Neural progenitor cell (in vitro differentiated cells): ENCODE results near the gene FHOD1.

ENCODE experiments used
- EZH2 ChIP-seq: fragments of 200-600 bp; sonication (generic); IDR thresholded peaks from 2 replicates; pipeline ENCODE4 v1.6.1; 2017; ENCODE audit warnings: antibody characterized with exemption, mild to moderate bottlenecking, moderate library complexity
- EZH2phosphoT487 ChIP-seq: fragments of 200-600 bp; sonication (generic); IDR thresholded peaks from 2 replicates; pipeline ENCODE4 v1.6.1; 2017; ENCODE audit warnings: antibody characterized with exemption
- TF ChIP-seq, protein P1 (sequence below): fragments of 200-600 bp; sonication (generic); IDR thresholded peaks from 2 replicates; pipeline ENCODE4 v1.5.1; 2017; ENCODE audit warnings: antibody characterized with exemption, mild to moderate bottlenecking

DNA sequence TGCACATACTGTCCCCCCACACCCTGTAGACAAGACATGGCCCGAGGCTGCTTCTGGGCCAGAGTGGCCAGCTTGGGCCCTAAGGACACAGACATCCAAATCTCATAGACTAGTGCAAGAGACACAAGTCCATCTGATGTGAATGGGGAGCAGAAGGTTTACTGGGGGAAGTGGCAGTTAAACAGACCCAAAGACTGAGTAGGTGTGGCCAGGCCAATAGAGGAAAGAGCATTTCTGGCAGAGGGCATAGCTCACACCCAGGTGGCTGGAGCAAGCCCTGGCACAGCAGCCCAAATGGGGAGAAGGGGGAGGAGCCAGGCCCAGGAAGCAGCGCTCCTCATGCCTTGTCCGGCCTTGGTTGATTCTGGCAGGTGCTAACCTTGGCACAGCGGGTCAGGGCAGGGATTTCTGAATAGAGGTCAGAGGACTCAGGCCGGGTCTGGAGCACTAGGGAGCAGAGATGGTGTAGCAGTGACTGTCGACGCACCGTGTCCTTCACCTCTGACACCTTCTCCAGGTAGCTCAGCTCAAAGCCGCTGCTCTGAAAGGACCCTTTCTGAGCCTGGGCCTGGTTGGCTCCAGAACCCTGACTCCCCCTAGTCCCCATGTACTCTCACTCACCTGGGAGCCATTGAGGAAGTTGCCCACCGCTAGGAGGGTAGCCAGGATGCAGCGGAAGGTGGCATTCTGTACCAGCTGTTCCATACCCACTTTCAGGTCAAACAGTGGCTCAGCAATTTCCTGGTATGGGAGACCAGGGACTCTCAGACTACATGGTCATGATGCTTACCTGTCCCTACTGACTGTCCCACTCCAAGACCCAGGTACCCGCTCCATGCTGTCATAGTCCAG, 16.2 kb downstream of the FHOD1 start:
- TF ChIP-seq, protein P1, sequence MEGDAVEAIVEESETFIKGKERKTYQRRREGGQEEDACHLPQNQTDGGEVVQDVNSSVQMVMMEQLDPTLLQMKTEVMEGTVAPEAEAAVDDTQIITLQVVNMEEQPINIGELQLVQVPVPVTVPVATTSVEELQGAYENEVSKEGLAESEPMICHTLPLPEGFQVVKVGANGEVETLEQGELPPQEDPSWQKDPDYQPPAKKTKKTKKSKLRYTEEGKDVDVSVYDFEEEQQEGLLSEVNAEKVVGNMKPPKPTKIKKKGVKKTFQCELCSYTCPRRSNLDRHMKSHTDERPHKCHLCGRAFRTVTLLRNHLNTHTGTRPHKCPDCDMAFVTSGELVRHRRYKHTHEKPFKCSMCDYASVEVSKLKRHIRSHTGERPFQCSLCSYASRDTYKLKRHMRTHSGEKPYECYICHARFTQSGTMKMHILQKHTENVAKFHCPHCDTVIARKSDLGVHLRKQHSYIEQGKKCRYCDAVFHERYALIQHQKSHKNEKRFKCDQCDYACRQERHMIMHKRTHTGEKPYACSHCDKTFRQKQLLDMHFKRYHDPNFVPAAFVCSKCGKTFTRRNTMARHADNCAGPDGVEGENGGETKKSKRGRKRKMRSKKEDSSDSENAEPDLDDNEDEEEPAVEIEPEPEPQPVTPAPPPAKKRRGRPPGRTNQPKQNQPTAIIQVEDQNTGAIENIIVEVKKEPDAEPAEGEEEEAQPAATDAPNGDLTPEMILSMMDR, result no peak
- TF ChIP-seq EZH2 (no peak), EZH2phosphoT487 (no peak)
